HG03469 (cell line): Measurements from ENCODE around the gene SLC17A2.

ENCODE experiments used
- ATAC-seq: cut with Tn5 transposase; IDR thresholded peaks from one replicate; pipeline ENCODE4 v1.9.1; 2021; ENCODE audit warnings: mild to moderate bottlenecking, moderate library complexity, moderate number of reproducible peaks; ENCODE audit not compliant: unreplicated experiment

The SLC17A2 gene, protein sequence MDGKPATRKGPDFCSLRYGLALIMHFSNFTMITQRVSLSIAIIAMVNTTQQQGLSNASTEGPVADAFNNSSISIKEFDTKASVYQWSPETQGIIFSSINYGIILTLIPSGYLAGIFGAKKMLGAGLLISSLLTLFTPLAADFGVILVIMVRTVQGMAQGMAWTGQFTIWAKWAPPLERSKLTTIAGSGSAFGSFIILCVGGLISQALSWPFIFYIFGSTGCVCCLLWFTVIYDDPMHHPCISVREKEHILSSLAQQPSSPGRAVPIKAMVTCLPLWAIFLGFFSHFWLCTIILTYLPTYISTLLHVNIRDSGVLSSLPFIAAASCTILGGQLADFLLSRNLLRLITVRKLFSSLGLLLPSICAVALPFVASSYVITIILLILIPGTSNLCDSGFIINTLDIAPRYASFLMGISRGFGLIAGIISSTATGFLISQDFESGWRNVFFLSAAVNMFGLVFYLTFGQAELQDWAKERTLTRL

DNA sequence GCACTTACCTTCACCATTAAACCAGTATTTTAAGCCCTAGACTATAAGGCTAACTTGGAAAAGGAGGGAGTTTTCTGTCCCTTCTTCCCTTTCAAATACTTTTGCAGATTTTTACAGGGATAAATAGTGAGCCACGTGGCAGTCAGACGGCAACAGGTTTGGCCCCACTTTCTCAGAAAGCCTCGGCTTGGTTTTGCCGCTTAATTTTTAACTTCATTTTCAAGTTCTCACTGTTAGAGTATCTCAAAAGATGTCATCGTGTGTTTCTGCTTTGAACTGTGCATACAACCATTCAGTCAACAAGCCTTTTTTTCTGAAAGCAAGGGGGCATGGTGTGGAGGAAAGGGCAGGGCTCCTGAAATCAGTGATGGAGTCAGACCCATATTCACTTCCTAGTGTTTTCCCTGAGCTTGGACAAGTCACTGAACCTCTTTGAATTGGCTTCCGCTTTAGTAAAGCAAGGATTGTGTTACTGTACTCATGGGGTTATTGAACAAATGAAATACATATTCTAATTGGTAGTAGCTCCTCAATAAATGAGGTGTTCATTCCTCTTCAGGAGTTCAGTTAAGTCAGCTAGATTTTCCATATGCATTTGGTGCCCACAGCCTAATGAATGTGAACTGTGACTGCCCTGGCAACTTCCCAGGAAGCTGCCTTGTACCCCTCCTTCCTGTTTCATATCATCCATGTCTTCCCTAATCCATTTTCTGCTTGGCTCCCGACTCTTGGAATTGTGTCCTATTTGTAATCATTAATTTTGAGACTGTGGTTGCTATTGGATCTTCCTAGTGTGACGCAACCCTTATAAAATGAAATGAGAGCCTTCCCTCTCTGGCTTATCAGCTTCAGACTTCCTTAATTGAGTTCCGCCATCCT is at the start of gene SLC17A2:
SLC17A2 (minus strand) TSS at position 160 of the 879 bp plus-strand sequence. CDS start 4,895 bp downstream, outside the sequence.
- ATAC-seq = no peak

DNA sequence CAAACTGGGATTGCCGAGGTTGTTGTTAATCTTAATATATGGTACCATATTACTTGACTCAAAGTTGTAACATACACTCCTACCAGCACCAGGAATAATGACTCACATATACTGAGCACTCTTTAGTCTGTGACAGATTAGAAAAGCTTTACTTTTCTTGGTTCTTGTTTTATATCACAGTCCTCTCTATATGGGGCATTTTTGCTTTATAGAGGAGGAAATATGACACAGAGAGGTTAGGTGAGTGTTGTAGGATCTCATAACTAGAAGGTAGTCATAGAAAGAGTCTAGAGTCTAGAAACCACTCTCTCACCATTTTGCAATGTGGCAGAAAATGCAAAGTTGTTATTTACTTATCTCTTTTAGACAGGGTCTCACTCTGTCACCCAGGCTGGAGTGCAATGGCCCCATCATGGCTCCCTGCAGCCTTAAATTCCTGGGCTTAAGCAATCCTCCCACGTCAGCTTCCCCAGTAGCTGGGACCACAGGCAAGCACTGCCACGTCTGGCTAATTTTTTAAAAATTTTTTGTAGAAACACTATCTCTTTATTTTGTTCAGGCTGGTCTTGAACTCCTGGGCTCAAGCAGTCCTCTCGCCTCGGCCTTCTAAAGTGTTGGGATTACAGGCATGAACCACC is 45.6 kb upstream of the SLC17A2 start:
- no peak for ATAC-seq

DNA sequence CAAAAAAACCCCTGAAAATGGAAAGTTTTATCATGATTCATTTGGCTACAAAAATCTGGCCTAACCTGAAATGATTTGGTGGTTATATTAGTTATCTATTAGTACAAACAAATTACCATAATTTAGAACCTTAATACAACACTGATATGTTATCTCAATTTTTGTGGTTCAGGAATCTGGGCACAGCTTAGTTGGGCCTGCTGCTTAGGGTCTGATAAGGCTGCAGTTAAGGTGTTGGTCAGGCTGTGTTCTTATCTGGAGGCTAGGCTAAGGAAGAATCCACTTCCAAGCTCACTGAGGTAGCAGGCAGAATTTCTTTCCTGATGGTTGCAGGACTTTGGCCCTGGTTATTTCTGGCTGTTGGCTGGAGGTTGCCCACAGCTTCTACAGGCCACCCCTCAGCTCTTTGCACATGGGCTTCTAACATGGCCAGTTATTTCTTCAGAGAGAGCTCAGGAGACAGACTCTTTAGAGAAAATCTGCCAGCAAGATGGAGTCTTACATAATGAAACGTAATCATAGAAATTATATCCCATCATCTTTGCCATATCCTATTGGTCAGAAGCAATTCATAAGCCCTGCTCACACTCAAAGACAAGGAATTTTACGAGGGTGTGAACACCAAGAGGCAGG is 43.5 kb upstream of the SLC17A2 start:
- ATAC-seq = no peak

DNA sequence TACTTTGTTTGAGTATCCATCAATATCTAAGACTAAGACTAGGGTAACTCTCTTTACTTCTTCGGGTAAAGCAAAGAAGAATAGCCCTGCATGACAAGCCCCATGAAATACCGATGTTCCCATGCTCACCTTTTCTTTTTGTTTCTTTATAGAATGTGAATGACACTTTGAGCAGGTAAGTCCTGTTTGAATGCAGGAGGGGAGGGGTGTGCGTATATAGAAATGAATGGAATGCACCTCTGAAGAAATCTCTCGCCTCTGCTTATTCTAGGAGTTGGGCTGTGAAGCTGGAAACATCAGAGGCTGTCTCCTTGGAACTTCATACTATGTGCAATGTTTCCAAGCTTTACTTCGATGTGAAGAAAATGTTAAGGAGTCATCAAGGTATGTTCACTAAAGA is 42.4 kb upstream of the SLC17A2 start:
- no peak for ATAC-seq

DNA sequence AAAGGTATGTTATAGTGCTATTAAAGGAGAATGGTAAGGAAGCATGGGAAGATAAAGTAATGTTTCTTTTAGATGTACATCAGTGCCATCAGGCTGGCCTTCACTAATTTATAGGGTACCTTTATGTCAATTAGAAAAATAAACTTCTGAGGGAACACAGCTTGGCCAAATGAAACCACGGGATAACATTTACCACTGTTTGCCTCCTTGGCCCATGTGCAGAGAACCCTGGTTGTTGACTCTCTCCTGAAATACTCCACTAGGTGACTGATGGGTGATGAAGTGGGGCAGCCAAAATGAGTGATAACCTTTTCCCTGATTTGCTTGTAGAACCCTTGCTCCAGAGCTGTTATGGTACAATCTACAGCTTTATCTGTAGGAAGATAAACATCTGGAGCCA is 41.6 kb upstream of the SLC17A2 start:
- no peak for ATAC-seq

DNA sequence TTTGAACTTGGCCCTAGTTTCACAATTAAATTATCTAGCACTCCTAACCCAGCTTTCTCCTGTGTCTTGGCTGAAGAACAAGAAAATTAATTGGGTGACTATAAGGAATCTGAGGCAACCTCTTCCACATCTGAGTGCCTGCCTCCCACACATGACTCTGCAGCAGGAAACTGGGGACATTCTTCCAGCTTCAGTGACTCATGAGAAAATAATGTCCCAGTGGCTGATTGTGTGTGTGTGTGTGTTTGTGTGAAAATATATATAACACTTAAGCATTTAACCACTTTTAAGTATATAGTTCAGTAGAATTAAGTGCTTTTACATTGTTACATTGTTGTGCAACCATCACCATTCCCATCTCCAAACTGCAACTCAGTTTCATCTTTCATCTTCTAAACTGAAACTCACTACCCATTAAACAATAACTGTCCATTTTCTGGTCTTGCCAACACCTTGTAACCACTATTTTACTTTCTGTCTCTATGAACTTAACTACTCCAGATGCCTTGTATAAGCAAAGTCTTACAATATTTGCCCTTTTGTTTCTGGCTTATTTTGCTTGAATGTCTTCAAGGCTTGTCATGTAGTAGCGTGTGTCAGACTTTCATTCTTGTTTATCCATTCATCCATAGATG is 40.8 kb upstream of the SLC17A2 start:
- ATAC-seq = no peak

DNA sequence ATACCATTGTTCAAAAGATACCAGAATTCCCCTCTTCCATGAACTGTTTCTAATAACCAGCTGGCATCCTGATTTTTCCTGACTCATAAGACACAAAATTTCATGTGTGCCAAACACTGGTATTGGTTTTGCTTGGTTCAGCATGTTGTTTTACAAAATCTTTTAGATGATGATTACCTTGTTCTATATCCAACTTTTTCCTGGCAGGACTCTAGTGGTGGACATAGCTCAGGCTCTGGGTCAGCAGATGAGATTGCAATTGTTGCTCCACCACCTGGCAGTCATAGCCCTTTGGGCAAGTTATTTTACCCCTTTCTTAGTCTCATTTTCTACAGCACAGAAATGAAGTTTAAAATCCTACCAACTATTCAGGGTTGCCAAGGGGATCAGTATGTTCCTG is 38.3 kb upstream of the SLC17A2 start:
- ATAC-seq = no peak

DNA sequence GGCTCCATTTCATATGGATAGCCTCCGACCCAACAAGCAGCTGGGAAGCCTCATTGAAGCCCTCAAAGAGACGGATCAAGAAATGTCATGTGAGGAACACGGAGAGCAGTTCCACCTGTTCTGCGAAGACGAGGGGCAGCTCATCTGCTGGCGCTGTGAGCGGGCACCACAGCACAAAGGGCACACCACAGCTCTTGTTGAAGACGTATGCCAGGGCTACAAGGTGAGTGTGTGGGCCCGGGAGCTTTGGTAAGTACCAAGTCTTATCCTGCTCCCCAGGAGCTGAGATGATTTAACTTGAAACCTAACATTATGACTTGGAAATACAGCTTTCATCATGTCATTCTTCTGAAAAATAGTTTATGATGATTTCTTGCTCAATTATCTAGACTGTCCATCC is 36.2 kb upstream of the SLC17A2 start:
- no peak for ATAC-seq

DNA sequence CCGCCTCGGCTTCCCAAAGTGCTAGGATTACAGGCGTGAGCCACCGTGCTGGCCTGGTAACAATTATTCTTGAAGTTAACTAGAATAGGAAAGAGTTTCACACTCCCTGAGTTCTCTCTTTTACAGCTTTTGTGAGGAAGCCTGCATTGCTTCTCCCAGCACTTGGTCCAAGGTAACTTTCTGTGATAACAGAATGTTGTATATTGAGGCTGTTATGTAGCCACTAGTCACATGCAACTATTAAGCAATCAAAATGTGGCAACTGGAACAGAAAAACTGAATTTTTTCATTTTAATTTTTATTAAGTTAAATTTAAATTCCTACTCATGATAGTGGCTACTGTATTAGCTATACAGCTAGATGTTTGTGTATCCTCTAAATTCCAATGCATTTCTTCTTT is 34.6 kb upstream of the SLC17A2 start:
- no peak for ATAC-seq

DNA sequence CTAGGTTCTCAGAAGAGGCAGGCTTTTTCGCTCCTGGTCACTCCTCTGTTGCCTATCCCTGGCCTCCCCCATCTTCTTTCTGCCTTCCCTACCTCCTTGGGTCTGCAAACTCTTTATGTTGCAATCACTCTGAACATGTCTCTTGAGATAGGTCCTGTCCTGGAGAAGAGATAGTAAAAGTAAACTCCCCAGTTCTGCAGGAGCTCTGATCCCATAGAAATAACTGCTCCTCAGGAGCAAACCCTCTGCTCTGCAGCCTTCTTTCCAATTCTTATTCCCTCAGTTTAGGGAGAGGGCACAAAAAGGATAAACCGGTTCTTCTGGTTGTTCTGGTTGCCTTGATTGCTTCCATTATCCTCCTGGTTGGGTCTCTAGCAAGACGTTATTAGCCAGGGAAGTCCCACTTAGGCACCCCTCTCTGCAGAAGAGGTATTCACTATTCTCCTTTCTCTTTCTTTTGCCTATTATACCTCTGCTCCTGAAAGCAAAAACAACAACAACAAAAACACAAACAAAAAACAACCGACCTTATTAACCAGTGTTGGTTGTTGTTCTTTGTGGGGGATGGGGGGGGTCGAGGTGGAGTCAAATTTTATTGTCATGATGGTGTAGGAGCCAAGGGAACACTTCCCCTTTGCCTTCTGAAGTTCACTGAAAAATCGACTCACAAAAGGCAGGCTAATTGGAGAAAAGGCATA is 33.1 kb upstream of the SLC17A2 start:
- no peak for ATAC-seq

DNA sequence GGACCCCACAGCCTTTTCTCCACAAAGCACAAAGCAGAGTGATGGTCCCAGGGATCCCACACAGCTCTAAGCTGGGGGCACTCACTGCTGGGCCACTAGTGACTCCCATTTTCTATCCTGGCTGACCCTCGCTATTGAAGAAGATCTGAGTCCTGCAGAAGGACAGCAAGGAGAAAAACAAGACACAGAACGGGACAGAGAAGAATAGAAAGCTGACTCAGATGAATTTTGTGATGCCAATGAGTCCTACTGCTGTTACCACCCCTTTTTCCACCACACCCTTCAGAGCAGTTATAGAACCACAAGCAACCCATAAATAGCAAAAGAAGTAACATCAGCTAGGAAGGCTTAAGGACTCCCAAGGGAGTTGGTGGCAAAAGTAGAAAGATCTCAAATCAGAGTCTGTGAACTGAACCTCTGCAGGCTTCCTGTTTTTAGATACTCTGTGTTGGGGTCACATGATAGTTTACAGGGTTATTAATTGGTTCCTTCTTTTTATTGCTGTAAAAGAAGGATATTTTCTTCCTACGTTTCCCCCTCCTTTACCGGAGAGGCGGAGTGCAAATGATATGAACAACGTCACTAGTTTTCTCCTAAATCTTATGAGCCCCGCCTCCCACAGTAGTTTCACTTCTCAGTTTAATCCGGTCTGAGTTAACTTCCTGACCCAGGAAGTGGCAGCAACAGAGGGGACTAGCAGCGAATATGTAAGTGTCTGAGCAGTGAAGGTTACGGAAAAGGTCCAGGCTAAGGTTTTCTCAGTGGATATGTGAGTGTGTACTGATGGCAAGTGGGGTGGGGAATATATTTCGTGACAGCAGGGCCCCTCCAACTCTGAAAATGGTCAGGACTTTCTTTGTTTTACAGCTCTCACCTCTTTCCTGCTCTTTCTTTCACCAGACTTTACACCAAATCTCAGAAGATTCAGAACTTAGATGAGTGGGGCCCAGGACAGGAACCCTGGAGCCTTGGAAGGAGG is 31.9 kb upstream of the SLC17A2 start, which contains the start of gene TRIM38:
TRIM38 (plus strand) TSS at position 654 of the 979 bp plus-strand sequence. CDS start 3,721 bp downstream, outside the sequence.
- peak; percentile 63 for ATAC-seq

DNA sequence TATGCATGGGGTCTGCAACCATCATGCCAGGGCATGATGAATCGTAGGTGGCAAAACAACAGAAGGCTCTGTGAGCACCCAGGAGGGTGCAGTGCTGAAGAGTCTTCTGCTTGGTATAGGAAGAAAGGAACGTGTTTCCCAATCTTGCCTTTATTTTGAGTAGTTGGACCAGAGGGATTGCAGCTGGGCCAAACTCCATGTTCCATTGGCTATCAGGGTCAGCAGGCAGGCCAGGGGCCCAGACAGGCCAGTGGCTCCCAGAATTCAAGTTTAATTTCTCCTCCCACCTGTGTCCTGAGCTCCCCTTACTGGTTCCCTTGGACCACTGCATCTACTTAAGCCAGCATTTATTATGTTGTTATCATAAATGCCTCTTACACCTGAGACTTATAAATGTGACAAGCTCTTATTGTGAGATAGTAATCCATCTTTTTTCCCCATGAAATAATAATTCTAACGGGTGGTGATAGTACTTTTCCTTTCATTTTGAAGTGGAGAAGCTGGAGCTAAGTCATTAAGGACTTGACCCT is 31.2 kb upstream of the SLC17A2 start:
- no peak for ATAC-seq

DNA sequence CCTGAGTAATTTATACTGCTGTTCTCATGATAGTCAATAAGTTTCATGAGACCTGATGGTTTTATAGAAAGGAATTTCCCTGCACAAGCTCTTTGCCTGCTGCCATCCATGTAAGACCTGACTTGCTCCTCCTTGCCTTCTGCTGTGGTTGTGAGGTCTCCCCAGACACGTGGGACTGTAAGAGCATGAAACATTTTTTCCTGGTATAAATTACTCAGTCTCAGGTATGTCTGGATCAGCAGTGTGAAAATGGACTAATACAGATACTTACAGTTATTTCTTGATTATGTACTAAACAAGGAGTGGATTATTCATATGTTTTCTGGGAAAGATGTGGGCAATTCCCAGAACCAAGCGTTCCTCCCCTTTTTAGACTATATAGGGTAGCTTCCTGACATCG is 30.2 kb upstream of the SLC17A2 start:
- no peak for ATAC-seq

DNA sequence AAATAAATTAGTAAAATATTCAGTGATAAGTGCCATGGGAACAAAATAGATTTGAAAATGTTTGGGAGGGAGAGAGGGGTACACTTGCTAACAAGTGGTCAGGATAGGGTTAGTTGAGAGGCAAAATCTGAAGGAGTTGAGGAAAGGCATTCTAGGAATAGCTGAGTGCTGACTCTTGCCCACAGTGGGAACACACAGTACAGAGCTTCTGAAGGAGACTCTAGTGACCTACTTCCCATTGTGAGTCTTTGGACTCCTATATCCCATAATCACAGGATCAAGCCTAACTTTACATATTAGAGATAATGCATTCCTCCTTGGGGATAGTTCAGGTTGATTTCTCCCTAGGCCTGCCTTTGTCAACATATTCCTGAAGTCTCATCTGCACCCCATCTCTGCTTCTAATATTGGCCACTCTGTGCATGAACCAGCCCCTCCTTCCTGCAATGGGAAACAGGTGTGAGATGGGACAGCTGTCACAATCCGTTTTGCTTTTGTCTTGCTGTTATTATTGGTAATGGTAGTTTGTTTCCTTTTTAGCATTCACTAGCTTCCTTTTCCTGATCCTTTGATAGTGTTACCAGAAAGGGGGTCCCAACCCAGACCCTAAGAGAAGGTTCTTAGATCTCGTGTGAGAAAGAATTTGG is 29.5 kb upstream of the SLC17A2 start:
- ATAC-seq = no peak

DNA sequence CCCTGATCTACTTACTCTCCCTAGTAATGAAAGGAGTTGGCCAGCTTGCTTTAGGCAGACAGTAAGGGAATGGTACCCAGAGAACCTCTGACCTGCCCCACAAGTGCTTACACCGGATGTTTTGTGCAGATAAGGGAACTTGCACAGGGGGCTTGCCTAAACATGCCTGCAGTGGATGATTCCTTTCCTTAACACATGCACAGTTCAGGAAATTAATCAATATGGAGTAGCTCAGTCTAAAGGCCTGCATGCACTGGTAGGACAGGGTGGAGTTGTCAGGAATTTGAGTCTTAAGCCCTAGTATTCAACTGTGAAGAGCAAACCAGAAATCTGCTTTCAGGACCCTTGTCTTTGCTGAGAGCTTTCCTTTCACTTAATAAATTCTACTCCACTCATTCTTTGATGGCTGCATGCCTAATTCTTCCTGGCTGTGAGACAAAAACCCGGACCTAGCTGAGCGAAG is 28.2 kb upstream of the SLC17A2 start:
- ATAC-seq = no peak

DNA sequence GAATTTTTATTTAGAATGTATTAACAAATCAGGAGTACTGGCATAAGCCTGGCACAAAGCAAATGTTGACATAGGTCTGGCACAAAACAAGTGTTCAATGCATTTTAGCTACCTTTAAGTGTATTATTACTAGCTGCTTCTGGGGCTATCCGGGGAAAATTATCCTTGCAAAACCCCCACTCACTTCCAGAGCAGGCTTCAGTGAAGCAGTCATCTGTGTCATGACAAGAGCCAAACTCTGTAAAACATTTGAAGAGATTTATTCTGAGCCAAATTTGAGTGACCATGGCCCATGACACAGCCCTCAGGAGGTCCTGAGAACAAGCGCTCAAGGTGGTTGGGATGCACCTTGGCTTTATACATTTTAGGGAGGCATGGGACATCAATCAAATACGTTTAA is 25.7 kb upstream of the SLC17A2 start:
- no peak for ATAC-seq

DNA sequence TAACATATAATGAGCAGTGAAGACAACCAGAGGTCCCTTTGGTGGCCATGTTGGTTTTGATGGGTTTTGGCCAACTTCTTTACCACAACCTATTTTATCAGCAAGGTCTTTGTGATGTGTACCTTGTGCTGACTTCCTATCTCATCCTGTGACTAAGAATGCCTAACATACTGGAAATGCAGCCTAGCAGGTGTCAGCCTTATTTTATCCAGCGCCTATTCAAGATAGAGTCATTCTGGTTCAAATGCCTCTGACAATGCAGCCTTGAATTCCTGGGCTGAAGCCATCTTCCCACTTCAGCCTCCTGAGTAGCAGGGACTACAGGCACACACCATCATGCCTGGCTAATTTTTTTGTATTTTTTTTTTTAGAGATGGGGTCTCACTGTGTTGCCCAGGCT is 24.3 kb upstream of the SLC17A2 start:
- ATAC-seq = no peak

DNA sequence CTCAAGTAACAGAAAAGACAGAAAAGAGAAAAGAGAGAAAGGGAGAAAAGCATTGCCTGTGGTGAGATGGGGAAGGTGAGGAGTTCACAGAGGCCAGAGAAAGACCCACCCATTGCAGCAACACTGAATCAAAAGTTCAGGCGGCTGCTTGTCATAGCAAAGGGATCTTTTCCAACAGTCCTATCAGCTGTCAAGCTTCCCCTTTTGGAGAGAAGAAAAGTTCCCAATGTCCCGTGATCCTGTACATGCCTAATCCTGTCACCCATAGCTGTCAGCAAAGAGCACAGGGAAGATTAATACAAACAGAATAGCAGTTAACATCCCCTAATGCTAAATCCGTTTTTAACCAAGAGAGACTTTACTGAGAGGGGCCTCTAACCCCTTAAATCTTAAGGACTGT is 23.2 kb upstream of the SLC17A2 start:
- no peak for ATAC-seq
